GM13976 (cell line): ENCODE results near the gene OASL.

Experiments used
- DNase-seq: peaks from one replicate; pipeline ENCODE4 v3.0.0; 2012; ENCODE audit warnings: low spot score
- CTCF ChIP-seq: IDR thresholded peaks from 2 replicates; pipeline ENCODE4 v1.5.1; 2012; ENCODE audit warnings: borderline replicate concordance, mild to moderate bottlenecking; ENCODE audit not compliant: insufficient read depth; ENCODE audit errors: extremely low read depth, missing control alignments, control extremely low read depth
- in situ Hi-C: fragments of 300-500 bp; cut with MboI; formaldehyde crosslinking; loops from one replicate; pipeline ENCODE4 v1.12.0; 2022; ENCODE audit warnings: low sequenced_read_pairs, mixed read lengths, inconsistent platforms; ENCODE audit not compliant: unreplicated experiment

The OASL gene

GRCh38 chr12:121064116-121064515 lies 25.1 kb upstream of the OASL start:
- no peak for TF ChIP-seq CTCF
- in situ Hi-C loops: no loop called here
- no peak for DNase-seq

- TF ChIP-seq CTCF: no peak
- DNase-seq: no peak
- in situ Hi-C loops: no loop called here
Measured at GRCh38 chr12:121062391-121063045, 23.5 kb upstream of the OASL start.

GRCh38 chr12:121061831-121062230 lies 22.8 kb upstream of the OASL start:
- in situ Hi-C loops: no loop called here
- TF ChIP-seq CTCF: no peak
- no peak for DNase-seq

GRCh38 chr12:121060149-121061001 lies 21.3 kb upstream of the OASL start:
- in situ Hi-C loops: no loop called here
- DNase-seq: peak; percentile 75
- TF ChIP-seq CTCF: peak; percentile 66

GRCh38 chr12:121059031-121059898 lies 20.2 kb upstream of the OASL start:
- in situ Hi-C loops: no loop called here
- TF ChIP-seq CTCF: no peak
- no peak for DNase-seq

- TF ChIP-seq CTCF: no peak
- in situ Hi-C loops: no loop called here
- no peak for DNase-seq
Measured at GRCh38 chr12:121057794-121058193, 18.7 kb upstream of the OASL start.
